ENCODE results near the gene MEGF11.

MEGF11 gene

GRCh38 chr15:66154581-66154980, 99.0 kb downstream of the MEGF11 start:
- H3K4me3 ChIP-seq (ENCODE audit: low read length), result no peak overlapping the region
- TF ChIP-seq, protein P1, sequence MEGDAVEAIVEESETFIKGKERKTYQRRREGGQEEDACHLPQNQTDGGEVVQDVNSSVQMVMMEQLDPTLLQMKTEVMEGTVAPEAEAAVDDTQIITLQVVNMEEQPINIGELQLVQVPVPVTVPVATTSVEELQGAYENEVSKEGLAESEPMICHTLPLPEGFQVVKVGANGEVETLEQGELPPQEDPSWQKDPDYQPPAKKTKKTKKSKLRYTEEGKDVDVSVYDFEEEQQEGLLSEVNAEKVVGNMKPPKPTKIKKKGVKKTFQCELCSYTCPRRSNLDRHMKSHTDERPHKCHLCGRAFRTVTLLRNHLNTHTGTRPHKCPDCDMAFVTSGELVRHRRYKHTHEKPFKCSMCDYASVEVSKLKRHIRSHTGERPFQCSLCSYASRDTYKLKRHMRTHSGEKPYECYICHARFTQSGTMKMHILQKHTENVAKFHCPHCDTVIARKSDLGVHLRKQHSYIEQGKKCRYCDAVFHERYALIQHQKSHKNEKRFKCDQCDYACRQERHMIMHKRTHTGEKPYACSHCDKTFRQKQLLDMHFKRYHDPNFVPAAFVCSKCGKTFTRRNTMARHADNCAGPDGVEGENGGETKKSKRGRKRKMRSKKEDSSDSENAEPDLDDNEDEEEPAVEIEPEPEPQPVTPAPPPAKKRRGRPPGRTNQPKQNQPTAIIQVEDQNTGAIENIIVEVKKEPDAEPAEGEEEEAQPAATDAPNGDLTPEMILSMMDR (conservative IDR thresholded peaks at IDR 0.05; ENCODE audit: low read length), result no peak
- no peak for DNase-seq (ENCODE audit: low read depth)

GRCh38 chr15:66153549-66154415, 99.8 kb downstream of the MEGF11 start:
- DNase-seq (ENCODE audit: low read depth), result no peak
- TF ChIP-seq, protein P1 (conservative IDR thresholded peaks at IDR 0.05; ENCODE audit: low read length), result no peak
- H3K4me3 ChIP-seq (ENCODE audit: low read length), result no peak overlapping the region

DNA sequence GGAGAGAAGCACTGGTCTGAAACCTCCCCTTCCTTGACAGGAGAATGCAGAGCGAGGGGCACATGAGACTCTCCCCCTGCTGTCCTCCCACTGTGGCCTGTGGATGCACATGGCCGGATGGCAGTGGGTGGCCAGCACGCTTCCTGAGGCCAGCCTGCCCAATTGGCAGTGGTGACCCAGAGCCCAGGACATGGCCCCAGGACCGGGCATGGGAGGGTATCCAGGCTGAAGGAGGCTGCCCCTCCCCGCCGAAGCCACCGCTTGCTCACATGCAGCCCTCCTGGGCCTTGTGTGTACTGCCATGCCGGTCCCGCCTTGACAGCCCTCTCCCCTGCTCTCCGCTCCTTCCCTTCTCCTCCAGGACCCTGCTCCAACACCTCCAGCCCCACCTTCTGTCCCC, 100.9 kb downstream of the MEGF11 start:
- no peak overlapping the region for H3K4me3 ChIP-seq (ENCODE audit: low read length)
- TF ChIP-seq, protein P1 (conservative IDR thresholded peaks at IDR 0.05; ENCODE audit: low read length), result no peak
- no peak for DNase-seq (ENCODE audit: low read depth)

DNA sequence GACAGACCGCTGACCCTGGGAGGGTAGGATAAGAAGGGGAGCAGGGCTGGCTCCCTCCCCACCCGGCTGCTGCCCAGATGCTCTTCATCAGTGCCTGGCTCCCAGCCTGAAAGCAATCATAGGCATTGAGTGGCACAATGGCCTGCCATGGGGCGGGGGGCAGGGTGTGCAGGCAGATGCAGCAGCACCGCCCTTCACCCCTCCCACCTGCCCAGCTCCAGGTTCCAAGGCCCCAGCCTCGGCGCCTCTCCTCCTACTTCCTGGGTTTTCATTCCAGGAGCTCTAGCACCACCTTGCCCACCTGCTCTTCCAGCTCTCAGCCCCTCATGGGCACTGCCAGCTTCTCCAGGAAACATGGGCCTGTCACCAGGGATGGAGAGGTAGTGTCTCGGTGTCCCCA, 101.7 kb downstream of the MEGF11 start:
- H3K4me3 ChIP-seq (ENCODE audit: low read length), result no peak overlapping the region
- DNase-seq (ENCODE audit: low read depth), result no peak
- TF ChIP-seq, protein P1 (conservative IDR thresholded peaks at IDR 0.05; ENCODE audit: low read length), result no peak

- TF ChIP-seq, protein P1 (conservative IDR thresholded peaks at IDR 0.05; ENCODE audit: low read length), result no peak
- DNase-seq (ENCODE audit: low read depth), result no peak
- H3K4me3 ChIP-seq (ENCODE audit: low read length), result no peak overlapping the region
Observed at GRCh38 chr15:66149871-66150270, 103.7 kb downstream of the MEGF11 start.

GRCh38 chr15:66148187-66148586, 105.4 kb downstream of the MEGF11 start:
- DNase-seq (ENCODE audit: low read depth), result no peak
- no peak overlapping the region for H3K4me3 ChIP-seq (ENCODE audit: low read length)
- TF ChIP-seq, protein P1 (conservative IDR thresholded peaks at IDR 0.05; ENCODE audit: low read length), result no peak

DNA sequence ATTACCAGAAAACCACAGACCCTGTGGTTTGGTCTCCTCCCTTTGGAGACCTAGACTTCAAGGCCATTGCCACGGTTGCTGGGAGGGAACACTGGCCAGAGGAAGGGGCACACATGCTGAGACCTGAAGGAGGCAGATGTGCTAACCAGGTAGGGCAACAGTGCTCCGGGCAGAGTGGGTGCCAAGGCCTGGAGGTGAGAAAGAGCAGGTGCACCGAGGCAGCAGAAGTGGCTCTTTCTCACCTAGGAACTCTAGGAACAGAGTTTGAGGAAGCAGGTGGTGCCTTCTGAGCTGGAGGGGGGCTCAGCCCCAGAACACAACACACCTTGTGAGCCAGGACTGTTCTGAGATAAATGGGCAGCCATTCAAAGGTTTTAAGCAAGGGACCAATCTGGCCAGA, 106.1 kb downstream of the MEGF11 start:
- TF ChIP-seq, protein P1 (conservative IDR thresholded peaks at IDR 0.05; ENCODE audit: low read length), result no peak
- no peak overlapping the region for H3K4me3 ChIP-seq (ENCODE audit: low read length)
- no peak for DNase-seq (ENCODE audit: low read depth)

Data from AG10803 (cell line).